ENCODE data around the gene MXRA8. TPM values are rescaled to one million over a fixed set of nuclear protein-coding genes. Genes with fewer than 3 reads are reported as not detected.

Gene MXRA8
- total RNA-seq, 2 experiments from 2014 or later = 0.18 to 0.23 TPM

DNA sequence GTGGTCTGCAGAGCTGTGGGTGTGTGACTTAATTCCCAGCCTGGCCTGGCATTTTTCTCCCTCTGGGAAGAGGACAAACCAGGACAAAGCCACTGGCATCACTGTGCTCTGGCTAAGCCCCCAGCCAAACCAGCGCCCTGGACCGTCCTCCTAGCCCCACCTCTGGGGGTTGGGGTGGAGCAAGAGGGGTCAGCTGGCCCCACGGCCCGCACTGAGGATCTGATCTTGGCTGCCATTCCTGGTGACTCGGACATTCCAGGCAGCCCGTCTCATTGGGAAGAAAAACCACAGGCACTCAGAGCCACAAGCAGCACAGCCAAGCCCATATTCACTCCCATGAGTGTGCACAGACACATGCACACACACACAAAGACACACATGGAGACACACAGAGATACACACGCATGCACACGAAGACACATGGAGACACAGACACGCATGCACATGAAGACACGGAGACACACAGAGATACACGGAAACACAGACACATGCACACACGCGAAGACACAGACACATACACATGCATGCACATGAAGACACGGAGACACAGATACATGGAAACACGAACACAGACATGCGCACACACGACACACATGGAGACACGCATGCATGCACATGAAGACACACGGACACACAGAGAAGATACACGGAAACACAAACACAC lies 2.3 kb upstream of the MXRA8 start:
- Mint-ChIP-seq H3K9me3 (peaks cover 2% of the 10 kb centered on the region), H3K36me3 (ENCODE audit: low read depth) (no peaks in the 10 kb centered on the region), H3K27ac (no peak overlapping the region), H3K27me3 (peaks cover 18% of the 10 kb centered on the region), H3K4me1 (peaks cover 13% of the 10 kb centered on the region), H3K4me3 (no peak overlapping the region)
- POLR2A ChIA-PET = no interaction called here
- CTCF ChIA-PET = no interaction called here
- DNase-seq = no peak

DNA sequence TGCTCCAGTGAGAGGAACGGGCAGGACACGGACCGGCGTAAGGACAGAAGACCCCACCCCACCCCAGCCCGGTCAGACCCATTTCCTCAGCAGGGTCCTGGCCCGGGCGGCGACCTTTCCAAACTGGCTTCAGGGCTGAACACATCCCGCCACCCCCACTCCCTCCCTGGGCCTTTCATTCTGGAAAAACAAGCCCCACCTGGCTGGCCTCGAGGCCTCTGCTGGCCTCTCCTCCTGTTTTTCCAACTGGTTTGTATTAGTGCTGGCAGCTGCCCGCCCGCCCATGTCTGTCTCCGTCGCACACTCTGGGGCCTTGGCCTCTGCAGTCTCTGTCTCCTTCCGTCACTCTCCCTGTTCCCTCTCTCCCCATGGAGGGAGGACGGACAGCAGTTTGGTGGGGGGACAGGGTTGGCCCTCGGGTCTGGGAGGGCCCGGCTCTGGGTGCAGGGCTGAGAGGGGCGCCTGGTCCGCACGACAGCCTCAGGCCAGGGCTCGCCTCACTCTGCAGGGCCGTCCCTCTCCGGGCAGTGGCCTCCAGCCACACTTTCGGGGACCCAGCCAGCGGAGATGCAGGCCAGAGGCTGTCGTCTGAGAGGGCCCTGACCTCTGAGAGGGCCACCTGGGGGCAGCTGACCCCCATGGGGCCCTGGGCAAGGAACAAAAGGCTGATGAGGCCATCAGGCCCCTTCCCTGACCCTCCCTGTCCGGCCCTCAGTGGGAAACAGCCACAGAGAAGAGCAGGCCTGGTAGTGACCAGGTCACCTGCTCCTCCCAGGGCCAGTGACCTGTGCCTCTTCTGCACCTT lies 1.5 kb upstream of the MXRA8 start:
- Mint-ChIP-seq H3K4me1 (peaks cover 13% of the 10 kb centered on the region), H3K27me3 (peaks cover 18% of the 10 kb centered on the region), H3K36me3 (ENCODE audit: low read depth) (no peaks in the 10 kb centered on the region), H3K27ac (no peak overlapping the region), H3K9me3 (peaks cover 2% of the 10 kb centered on the region), H3K4me3 (no peak overlapping the region)
- CTCF ChIA-PET = interaction anchor here (1.0 kb wide), 1 partner anchor 12 kb away, joined by 3 read pairs; no protein-coding TSS in a partner anchor
- POLR2A ChIA-PET = interaction anchor here (1.4 kb wide), 1 partner anchor 11 kb away, joined by 9 read pairs; no protein-coding TSS in a partner anchor
- DNase-seq = no peak

DNA sequence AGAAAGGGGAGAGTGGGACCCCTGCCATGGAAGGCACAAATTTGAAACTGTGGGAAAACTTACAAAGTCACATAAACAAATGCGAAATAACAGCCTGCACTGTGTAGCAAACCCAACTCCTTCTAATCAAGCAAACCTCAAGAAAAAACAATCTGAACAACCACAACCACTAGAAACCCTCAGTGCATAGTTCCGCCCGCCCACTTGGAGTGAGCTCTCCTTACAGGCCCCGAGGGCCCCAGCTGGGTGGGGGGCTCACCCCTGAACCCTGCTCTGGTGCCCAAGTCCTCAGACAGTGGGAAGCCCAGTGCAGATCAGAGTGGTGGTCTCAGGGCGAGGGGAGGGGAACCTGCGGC lies 931 bp upstream of the MXRA8 start:
- ChIA-PET CTCF (interaction anchor here (1.0 kb wide), 1 partner anchor 12 kb away, joined by 3 read pairs; no protein-coding TSS in a partner anchor), POLR2A (interaction anchor here (1.4 kb wide), 1 partner anchor 11 kb away, joined by 9 read pairs; no protein-coding TSS in a partner anchor)
- no peak overlapping the region for H3K4me3 Mint-ChIP-seq
- H3K9me3 Mint-ChIP-seq = peaks cover 2% of the 10 kb centered on the region
- no peak for DNase-seq
- peaks cover 18% of the 10 kb centered on the region for H3K27me3 Mint-ChIP-seq
- H3K36me3 Mint-ChIP-seq (ENCODE audit: low read depth) = no peaks in the 10 kb centered on the region
- H3K4me1 Mint-ChIP-seq = peaks cover 14% of the 10 kb centered on the region
- H3K27ac Mint-ChIP-seq = no peak overlapping the region

DNA sequence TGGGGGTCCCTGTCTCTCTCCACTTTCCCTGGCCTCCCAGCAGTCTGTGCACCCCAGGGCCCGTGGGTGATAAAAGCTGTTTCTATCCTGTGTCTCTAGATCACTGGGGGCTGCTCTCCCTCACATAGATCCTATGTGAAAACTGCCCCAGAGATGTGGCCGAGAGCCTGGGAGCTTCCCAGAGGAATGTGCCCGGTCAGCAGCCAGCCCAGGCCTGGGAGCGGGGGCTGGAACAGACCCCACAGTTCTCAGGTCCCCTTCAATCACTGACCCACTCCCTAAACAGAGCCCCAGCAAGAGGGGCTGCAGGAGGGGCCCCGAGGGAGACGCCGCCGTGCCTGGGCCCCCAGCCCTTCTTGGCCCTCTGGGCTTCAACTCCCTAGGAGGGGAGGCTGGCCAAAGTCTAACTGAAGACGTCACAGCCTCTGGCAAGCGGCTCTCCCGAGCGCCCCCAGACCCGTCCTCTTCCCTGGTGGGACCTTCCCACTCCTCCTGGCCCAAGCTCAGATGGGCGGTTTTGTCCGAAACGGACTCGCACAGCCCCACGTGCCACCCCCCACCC lies 403 bp downstream of the MXRA8 start:
- CTCF ChIA-PET = no interaction called here
- Mint-ChIP-seq H3K36me3 (ENCODE audit: low read depth) (no peaks in the 10 kb centered on the region), H3K4me1 (peaks cover 15% of the 10 kb centered on the region), H3K4me3 (no peak overlapping the region), H3K9me3 (peaks cover 2% of the 10 kb centered on the region), H3K27me3 (peaks cover 29% of the 10 kb centered on the region), H3K27ac (no peak overlapping the region)
- POLR2A ChIA-PET = no interaction called here
- no peak for DNase-seq

DNA sequence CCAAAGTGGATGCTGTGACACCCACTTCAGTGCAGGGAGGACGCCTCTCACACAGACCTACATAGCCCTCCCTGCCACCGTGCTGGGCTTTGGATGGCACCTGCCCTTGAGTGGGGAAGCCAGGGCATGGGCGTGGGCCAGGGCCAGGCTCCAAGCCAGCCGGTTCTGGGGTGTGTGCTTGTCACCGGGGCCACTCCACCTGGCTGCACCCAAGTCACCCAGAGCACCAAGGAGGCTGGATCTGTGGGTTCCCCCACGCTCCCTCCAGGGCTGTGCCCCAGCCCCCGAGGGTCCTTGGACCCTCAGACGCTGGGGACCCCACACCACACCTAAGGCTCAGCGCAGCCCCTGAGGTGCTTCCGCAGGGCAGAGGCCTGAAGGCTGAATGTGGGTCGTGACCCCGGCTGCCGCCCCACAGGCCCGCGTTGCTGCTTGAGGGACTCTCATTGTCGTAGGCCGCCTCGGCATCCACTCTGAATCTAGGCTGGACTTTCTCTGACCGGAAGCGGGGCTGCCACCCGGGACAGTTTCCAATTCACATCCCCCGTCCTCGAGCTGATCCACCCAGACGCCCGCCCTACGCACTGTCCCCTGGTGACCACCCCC lies 1.5 kb downstream of the MXRA8 start:
- DNase-seq = no peak
- CTCF ChIA-PET = no interaction called here
- Mint-ChIP-seq H3K27ac (no peak overlapping the region), H3K36me3 (ENCODE audit: low read depth) (no peaks in the 10 kb centered on the region), H3K27me3 (peaks cover 37% of the 10 kb centered on the region), H3K4me3 (no peak overlapping the region), H3K9me3 (peaks cover 2% of the 10 kb centered on the region), H3K4me1 (peaks cover 23% of the 10 kb centered on the region)
- POLR2A ChIA-PET = no interaction called here

DNA sequence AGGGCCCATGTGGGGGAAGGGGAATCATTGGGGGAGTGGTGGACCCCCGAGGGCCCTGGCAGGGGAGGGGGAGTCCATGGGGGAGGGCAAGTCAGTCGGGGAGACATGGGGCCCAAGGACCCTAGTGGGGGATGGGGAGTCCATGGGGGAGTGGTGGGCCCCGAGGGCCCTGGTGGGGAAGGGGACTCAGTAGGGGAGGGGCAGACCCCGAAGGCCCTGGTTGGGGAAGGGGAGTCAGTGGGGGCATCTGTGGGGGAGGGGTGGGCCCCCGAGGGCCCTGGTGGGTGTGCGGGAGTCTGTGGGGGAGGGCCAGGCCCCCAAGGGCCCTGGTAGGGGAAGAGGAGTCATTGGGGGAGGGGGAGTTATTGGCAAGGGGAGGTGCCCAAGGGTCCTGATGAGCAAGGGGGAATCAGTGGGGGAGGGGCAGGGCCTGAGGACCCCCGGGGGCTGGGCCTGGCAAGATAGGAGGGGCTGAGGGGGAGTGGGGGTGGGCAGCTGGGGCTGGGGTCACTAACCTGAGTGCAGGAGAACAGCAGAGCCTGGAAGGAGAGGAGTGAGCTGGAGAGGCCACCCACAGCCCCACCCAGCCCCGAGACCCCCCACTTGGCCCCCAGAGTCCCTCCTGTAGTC lies 2.1 kb downstream of the MXRA8 start:
- peaks cover 36% of the 10 kb centered on the region for H3K27me3 Mint-ChIP-seq
- no peak for DNase-seq
- CTCF ChIA-PET = no interaction called here
- H3K36me3 Mint-ChIP-seq (ENCODE audit: low read depth) = no peaks in the 10 kb centered on the region
- H3K4me3 Mint-ChIP-seq = no peak overlapping the region
- no peak overlapping the region for H3K27ac Mint-ChIP-seq
- H3K9me3 Mint-ChIP-seq = peaks cover 2% of the 10 kb centered on the region
- peaks cover 23% of the 10 kb centered on the region for H3K4me1 Mint-ChIP-seq
- POLR2A ChIA-PET = no interaction called here

DNA sequence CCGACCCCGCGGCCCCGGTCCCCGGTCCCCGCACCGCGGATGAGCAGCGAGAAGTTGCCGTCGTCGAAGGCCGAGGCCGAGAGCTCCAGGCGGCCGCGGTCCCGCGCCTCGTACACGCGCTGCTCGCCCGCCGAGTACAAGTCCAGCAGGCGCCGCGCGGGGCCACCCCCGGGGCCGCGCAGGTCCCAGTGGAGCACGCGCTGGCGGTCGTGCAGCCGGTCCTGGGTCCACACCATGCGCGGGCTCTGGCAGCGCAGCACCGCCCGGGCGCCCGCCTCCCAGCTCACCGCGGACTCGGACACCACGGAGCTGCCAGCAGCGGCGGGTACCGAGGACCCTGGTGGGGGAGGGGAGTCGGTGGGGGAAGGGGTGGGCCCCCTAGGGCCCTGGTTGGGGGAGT lies 2.9 kb downstream of the MXRA8 start:
- peaks cover 19% of the 10 kb centered on the region for H3K4me1 Mint-ChIP-seq
- H3K9me3 Mint-ChIP-seq = no peaks in the 10 kb centered on the region
- no peak overlapping the region for H3K27ac Mint-ChIP-seq
- CTCF ChIA-PET = interaction anchor here (1.1 kb wide), 1 partner anchor 16 kb away, joined by 3 read pairs; no protein-coding TSS in a partner anchor
- no peak for DNase-seq
- no peak overlapping the region for H3K4me3 Mint-ChIP-seq
- H3K27me3 Mint-ChIP-seq = peaks cover 31% of the 10 kb centered on the region
- H3K36me3 Mint-ChIP-seq (ENCODE audit: low read depth) = no peaks in the 10 kb centered on the region
- POLR2A ChIA-PET = no interaction called here

DNA sequence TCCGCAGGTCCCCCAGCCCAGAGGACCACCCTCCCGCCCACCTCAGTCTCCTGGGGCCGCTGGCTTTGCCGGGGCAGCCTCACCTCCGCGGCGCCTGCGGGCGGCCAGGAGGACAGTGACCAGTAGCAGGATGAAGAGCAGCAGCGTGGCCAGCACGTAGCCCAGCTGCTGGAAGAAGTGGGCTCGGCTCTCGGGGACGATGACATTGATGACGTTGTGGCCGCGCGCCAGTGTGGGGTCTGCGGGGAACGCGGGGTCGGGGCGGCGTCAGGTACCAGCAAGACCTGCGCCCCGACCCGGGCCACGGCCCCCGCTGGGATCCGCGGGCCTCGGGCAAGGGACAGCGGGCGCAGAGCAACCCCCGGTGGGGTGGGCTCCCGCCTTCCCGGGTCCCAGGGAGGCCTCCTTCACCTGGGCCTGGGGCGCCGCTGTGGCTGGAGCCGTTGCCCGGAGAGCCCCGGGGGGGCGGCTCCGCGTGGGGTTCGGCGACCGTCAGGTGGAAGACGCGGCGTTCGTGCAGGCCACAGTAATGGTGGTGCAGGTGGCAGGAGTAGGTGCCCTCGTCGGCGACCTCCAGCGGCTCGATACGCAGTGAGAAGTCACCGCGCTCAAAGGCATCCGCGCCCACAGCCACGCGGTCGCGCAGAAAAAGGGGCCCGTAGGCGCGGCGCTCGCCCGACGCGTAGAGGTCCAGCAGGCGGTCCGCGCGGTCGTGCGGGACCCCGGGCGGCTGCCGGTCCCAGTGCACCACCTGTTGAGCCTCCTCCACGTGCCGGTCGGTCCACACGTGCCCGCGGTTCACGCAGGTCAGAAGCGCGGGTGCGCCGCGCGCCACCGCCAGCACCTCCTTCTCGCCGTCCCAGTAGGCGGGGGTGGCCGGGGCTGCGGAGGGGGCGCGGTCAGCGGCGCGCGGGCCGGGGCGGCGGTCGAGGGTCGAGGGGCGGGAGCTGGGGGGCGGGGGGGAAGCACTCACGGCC lies 3.8 kb downstream of the MXRA8 start:
- DNase-seq = no peak
- Mint-ChIP-seq H3K9me3 (no peaks in the 10 kb centered on the region), H3K4me1 (peaks cover 19% of the 10 kb centered on the region), H3K4me3 (no peak overlapping the region), H3K36me3 (ENCODE audit: low read depth) (no peaks in the 10 kb centered on the region), H3K27me3 (peaks cover 31% of the 10 kb centered on the region), H3K27ac (no peak overlapping the region)
- ChIA-PET CTCF (interaction anchor here (1.1 to 3.0 kb wide), 2 partner anchors 17 kb away, joined by 3 to 13 read pairs; no protein-coding TSS in a partner anchor), POLR2A (interaction anchor here (2.9 kb wide), 1 partner anchor 18 kb away, joined by 14 read pairs; no protein-coding TSS in a partner anchor)

DNA sequence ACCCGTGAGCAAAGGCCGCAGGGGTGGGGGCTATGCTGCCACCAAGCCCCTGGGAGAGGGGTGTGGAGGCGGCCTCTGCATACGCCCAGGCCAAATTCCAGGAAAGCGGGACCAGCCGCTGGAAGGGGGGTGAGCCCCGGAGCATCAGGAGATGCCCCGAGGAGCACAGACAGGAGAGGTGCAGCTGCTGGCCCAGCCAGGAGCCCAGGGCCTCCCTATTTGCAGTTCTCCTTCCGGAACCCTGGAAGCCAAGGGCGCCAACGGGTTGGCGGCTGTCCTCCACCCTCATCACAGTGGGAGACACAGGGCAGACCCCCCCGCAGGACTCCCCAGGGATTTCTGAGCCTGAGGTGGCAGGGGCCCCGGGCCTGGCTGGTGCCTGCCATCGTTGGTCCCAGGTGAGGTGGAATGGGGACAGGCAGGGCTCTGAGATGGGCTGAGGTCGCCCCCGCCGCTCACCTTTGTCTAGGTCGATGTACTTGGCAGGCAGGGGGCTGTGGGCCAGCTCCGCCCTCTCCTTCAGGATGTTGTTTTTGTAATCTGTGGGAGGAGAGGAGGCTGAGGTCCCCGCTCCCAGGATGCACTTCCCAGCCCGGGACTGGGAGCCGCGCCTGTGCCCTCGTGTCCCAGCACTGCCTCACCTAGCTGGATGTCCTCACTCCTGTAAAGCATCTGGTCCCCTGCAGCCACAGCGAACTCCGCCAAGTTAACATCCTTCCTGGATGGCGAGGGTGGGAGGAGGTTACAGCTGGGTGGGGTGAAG lies 4.8 kb downstream of the MXRA8 start:
- CTCF ChIA-PET = interaction anchor here (3.0 kb wide), 1 partner anchor 18 kb away, joined by 13 read pairs; no protein-coding TSS in a partner anchor
- POLR2A ChIA-PET = interaction anchor here (2.9 kb wide), 1 partner anchor 19 kb away, joined by 14 read pairs; no protein-coding TSS in a partner anchor
- no peaks in the 10 kb centered on the region for H3K9me3 Mint-ChIP-seq
- no peak overlapping the region for H3K27ac Mint-ChIP-seq
- peaks cover 28% of the 10 kb centered on the region for H3K27me3 Mint-ChIP-seq
- H3K36me3 Mint-ChIP-seq (ENCODE audit: low read depth) = no peaks in the 10 kb centered on the region
- no peak for DNase-seq
- peaks cover 11% of the 10 kb centered on the region for H3K4me1 Mint-ChIP-seq
- no peak overlapping the region for H3K4me3 Mint-ChIP-seq

DNA sequence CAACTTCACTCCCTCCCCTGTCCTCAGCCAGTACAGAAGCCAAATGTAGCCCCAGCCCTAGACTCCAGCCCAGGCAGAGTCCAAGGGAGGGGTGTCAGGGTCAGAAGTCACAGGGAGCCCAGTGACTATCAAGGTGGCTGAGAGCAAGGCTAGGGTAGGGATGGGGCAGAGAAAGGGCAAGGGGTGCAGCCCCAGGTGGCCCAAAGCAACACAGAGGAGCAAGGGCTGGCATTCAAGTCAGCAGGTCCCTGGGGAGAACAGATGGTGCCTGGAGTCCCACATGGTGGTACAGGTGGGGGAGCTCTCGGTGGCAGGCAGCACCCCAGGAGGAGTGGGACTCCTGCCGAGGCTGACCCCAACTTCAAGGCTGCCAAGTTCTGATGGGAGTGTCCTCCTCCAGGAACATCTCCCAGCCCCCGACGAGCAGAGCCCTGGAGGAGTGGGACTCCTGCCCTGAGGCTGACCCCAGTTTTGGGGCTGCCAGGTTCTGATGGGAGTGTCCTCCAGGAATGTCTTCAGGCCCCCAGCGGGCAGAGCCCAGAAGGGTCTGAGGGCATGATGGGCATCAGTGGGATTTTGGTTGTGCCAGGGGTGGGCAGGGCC lies 5.5 kb downstream of the MXRA8 start:
- Mint-ChIP-seq H3K27me3 (peaks cover 28% of the 10 kb centered on the region), H3K4me3 (peak overlapping the region; percentile 48)

More for the DNA sequence above, 5.5 kb downstream of the MXRA8 start:
- ChIA-PET POLR2A (interaction anchor here (0.8 to 2.9 kb wide), 2 partner anchors 19 to 22 kb away, joined by 3 to 14 read pairs; partner anchors contain the start of gene AURKAIP1), CTCF (interaction anchor here (3.0 kb wide), 1 partner anchor 18 kb away, joined by 13 read pairs; no protein-coding TSS in a partner anchor)
- no peak for DNase-seq
- H3K4me1 Mint-ChIP-seq = peaks cover 15% of the 10 kb centered on the region
- H3K9me3 Mint-ChIP-seq = no peaks in the 10 kb centered on the region
- no peaks in the 10 kb centered on the region for H3K36me3 Mint-ChIP-seq (ENCODE audit: low read depth)
- H3K27ac Mint-ChIP-seq = no peak overlapping the region

Data from activated CD4-positive, alpha-beta memory T cell treated with anti-CD3 and anti-CD28 coated beads, Interleukin-2, amount 10 ng/mL, durations not matched to agents 7 days and 5 days (primary cell).